Measurements from ENCODE around the gene CSN1S1.

DNA sequence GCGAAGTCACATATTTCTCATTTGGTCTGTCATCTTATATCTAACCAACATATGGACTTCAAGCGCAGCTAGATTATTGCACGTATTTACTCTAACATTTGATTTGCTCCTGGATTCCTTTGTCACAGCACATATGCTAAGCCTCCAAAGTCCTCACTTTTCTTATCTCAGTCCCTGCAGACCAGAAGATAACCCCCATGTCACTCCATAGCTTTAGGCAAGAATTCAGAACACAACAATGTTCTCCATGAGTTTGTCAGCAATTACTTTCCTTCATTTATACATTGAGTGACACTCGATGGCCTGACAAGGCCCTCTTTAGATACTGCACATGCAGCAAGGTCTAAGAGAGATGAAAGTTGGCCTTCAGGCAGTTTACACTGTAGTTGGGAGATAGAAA, 60.1 kb downstream of the CSN1S1 start:
- TF ChIP-seq YY1 (IDR thresholded peaks at IDR 0.05; ENCODE audit: insufficient read depth, insufficient read length) (no peak), ZNF274 (IDR thresholded peaks at IDR 0.05; ENCODE audit: low read depth, low read length) (no peak), SUZ12 (IDR thresholded peaks at IDR 0.05; ENCODE audit: extremely low read depth, insufficient read depth, insufficient read length) (no peak)

All from NT2/D1 (cell line).